Measurements from ENCODE around the gene DNAH14. TPM values are rescaled to one million over a fixed set of nuclear protein-coding genes. Genes with fewer than 3 reads are reported as not detected.
"Not testable (repeated sequence)": the region's sequence is repeated elsewhere in the genome, so short reads cannot be mapped to it uniquely, and the experiment has no call there.

DNAH14 gene
- total RNA-seq, 1 donor from 2014 or later, result 84.7 TPM

DNA sequence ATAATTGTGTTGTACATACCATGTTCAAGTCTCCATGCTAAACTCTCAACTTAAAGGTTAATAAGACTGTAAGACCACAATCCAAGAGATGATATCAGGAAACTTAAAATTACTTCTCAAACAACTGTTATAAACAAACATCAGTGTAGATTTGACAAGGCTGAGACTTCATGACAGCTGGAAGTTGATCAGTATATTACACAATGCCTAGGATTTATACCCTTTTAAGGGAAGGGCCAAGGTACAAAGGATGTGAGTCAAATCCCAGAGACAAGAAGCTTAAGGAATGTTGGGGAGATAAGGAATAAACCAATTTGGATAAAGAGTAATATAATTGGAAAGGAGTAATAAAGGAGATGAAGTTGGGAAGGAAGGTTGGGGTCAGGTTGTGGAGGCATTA lies 399.6 kb downstream of the DNAH14 start:
- H3K9me3 Mint-ChIP-seq, result peaks cover 7% of the 10 kb centered on the region

DNA sequence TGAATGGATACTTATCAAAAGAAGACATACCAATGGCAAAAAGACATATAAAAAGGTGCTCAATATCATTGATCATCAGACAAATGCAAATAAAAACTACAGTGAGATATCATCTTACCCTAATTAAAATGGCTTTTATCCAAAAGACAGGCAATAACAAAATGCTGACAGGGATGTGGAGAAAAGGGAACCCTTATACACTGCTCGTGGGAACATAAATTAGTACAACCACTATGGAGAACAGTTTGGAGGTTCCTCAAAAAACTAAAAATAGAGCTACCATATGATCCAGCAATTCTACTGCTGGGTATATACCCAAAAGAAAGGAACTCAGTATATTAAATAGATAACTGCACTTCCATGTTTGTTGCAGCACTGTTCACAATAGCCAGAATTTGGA lies 400.5 kb downstream of the DNAH14 start:
- DNase-seq (ENCODE audit: low spot score in 2 of 2, unreplicated experiment in 2 of 2); H3K27me3 Mint-ChIP-seq (ENCODE audit: low read depth); H3K4me3 Mint-ChIP-seq; H3K4me1 Mint-ChIP-seq; H3K27ac Mint-ChIP-seq; H3K9me3 Mint-ChIP-seq: not testable (repeated sequence)
- peaks cover 15% of the 10 kb centered on the region for H3K36me3 Mint-ChIP-seq

More for the DNA sequence above, 399.6 kb downstream of the DNAH14 start:
- DNase-seq (ENCODE audit: low spot score in 2 of 2, unreplicated experiment in 2 of 2), result no peak
- no peak overlapping the region for H3K27ac Mint-ChIP-seq
- H3K4me1 Mint-ChIP-seq, result no peaks in the 10 kb centered on the region
- no peaks in the 10 kb centered on the region for H3K27me3 Mint-ChIP-seq (ENCODE audit: low read depth)
- peaks cover 15% of the 10 kb centered on the region for H3K36me3 Mint-ChIP-seq
- TF ChIP-seq, protein P1, sequence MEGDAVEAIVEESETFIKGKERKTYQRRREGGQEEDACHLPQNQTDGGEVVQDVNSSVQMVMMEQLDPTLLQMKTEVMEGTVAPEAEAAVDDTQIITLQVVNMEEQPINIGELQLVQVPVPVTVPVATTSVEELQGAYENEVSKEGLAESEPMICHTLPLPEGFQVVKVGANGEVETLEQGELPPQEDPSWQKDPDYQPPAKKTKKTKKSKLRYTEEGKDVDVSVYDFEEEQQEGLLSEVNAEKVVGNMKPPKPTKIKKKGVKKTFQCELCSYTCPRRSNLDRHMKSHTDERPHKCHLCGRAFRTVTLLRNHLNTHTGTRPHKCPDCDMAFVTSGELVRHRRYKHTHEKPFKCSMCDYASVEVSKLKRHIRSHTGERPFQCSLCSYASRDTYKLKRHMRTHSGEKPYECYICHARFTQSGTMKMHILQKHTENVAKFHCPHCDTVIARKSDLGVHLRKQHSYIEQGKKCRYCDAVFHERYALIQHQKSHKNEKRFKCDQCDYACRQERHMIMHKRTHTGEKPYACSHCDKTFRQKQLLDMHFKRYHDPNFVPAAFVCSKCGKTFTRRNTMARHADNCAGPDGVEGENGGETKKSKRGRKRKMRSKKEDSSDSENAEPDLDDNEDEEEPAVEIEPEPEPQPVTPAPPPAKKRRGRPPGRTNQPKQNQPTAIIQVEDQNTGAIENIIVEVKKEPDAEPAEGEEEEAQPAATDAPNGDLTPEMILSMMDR (IDR thresholded peaks at IDR 0.05; ENCODE audit: unreplicated experiment), result no peak
- H3K4me3 Mint-ChIP-seq, result no peak overlapping the region

DNA sequence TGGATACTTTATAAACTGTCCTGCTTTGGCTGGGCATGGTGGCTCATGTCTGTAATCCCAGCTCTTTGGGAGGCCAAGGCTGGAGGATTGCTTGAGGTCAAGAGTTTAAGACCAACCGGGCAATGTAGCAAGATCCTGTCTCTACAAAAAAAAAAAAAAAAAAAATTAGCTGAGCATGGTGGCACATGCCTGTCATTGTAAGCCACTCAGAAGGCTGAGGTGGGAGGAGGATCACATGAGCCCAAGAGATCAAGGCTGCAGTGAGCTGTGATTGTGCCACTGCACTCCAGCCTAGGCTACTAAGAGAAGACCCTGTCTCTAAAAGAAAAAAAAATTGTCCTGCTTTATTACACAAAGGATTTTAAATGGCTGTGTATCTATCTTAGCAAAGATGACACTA lies 403.2 kb downstream of the DNAH14 start:
- H3K36me3 Mint-ChIP-seq, result peaks cover 6% of the 10 kb centered on the region
- TF ChIP-seq, protein P1 (IDR thresholded peaks at IDR 0.05; ENCODE audit: unreplicated experiment), result no peak
- H3K4me1 Mint-ChIP-seq, result no peaks in the 10 kb centered on the region
- no peak overlapping the region for H3K27ac Mint-ChIP-seq
- H3K4me3 Mint-ChIP-seq, result no peak overlapping the region
- no peaks in the 10 kb centered on the region for H3K27me3 Mint-ChIP-seq (ENCODE audit: low read depth)
- H3K9me3 Mint-ChIP-seq, result peaks cover 3% of the 10 kb centered on the region
- no peak for DNase-seq (ENCODE audit: low spot score in 2 of 2, unreplicated experiment in 2 of 2)

DNA sequence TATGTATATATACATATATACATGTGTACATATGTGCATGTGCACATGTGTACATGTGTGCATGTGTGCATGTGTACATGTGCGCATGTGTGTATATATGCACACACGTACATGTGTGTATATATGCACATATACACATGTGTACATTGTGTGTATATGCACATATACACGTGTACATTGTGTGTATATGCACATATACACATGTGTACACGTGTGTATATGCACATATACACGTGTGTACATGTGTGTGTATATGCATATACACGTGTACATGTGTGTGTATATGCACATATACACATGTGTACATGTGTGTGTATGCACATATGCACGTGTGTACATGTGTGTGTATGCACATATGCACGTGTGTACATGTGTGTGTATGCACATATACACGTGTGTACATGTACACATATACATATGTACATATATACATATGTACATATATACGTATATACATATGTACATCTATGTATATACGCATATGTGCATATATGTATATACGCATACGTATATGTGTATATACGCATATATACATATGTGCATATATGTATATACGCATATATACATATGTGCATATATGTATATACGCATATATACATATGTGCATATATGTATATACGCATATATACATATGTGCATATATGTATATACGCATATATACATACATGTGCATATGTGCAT lies 405.8 kb downstream of the DNAH14 start:
- DNase-seq (ENCODE audit: low spot score in 2 of 2, unreplicated experiment in 2 of 2); H3K4me1 Mint-ChIP-seq; H3K27ac Mint-ChIP-seq; H3K4me3 Mint-ChIP-seq; H3K9me3 Mint-ChIP-seq; H3K27me3 Mint-ChIP-seq (ENCODE audit: low read depth); H3K36me3 Mint-ChIP-seq: not testable (repeated sequence)

DNA sequence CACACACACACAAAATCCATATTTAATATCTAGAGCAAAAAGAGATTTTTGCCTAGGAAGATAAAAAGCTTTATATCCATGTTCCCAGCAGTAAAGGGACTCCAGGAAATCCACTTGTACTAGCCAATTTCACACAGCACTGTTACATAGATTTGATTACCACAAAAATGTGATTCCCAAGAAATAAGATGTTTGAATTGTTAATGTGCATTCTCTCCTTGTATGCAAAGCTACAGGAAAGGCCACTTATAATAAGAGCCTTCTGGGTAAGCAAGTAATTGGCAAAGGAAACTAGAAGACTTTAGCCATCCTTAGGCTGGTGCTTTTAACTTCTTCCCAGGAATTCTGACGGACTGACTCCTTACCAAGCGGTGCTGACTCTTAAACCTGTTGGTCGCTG lies 409.1 kb downstream of the DNAH14 start:
- DNase-seq (ENCODE audit: low spot score in 2 of 2, unreplicated experiment in 2 of 2), result no peak
- Mint-ChIP-seq H3K36me3 (peaks cover 5% of the 10 kb centered on the region), H3K27me3 (ENCODE audit: low read depth) (no peaks in the 10 kb centered on the region), H3K27ac (no peak overlapping the region), H3K4me1 (no peaks in the 10 kb centered on the region), H3K4me3 (no peak overlapping the region), H3K9me3 (no peaks in the 10 kb centered on the region)
- TF ChIP-seq, protein P1 (IDR thresholded peaks at IDR 0.05; ENCODE audit: unreplicated experiment), result no peak

DNA sequence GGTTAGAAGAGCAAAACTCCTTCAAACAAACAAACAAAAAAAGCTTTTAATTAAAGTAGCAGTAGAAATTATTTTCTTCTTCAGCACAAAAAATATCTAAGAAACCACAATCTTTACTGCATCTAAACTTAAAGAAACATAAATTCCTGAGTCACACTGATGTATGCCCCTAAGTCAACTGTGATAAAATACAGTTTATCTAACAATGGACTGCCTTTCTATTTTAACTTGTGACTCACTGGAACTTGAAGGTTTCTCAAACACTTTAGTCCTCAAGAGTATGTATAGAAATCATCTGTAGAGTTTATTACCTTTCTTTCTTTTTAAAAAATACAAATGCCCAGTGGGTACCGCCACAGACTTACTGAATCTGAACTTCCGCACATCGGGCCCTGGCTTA lies 412.2 kb downstream of the DNAH14 start:
- Mint-ChIP-seq H3K27ac (no peak overlapping the region), H3K4me3 (no peak overlapping the region)
- TF ChIP-seq, protein P1 (IDR thresholded peaks at IDR 0.05; ENCODE audit: unreplicated experiment), result no peak

DNA sequence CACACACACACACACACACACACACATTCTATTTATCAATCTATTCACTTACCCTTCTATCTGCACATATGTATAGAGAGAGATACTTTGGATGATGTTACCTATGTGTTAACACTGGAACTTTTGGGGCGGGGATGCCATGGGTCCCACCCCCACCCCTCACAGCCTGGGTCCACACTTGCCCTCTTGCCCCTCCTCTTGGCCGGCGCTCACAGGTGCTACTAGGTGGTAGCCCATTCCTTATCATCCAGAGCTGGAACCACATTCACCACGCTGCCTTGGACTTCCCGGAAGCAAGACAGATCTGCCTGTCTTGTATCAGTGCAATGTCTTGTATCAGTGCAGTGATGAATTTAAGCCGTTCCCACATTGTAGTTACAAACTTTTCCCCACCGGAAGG lies 413.2 kb downstream of the DNAH14 start:
- DNase-seq (ENCODE audit: low spot score in 2 of 2, unreplicated experiment in 2 of 2), result no peak
- no peaks in the 10 kb centered on the region for H3K27me3 Mint-ChIP-seq (ENCODE audit: low read depth)
- H3K4me3 Mint-ChIP-seq, result no peak overlapping the region
- H3K9me3 Mint-ChIP-seq, result peaks cover 7% of the 10 kb centered on the region
- H3K4me1 Mint-ChIP-seq, result no peaks in the 10 kb centered on the region
- H3K36me3 Mint-ChIP-seq, result peaks cover 13% of the 10 kb centered on the region
- H3K27ac Mint-ChIP-seq, result no peak overlapping the region
- TF ChIP-seq, protein P1 (IDR thresholded peaks at IDR 0.05; ENCODE audit: unreplicated experiment), result no peak

More for the DNA sequence above, 412.2 kb downstream of the DNAH14 start:
- Mint-ChIP-seq H3K4me1 (no peaks in the 10 kb centered on the region), H3K27me3 (ENCODE audit: low read depth) (no peaks in the 10 kb centered on the region), H3K36me3 (peaks cover 9% of the 10 kb centered on the region), H3K9me3 (no peaks in the 10 kb centered on the region)
- no peak for DNase-seq (ENCODE audit: low spot score in 2 of 2, unreplicated experiment in 2 of 2)

Measured in mesothelial cell of epicardium (in vitro differentiated cells).